KBM-7 (cell line): Measurements from ENCODE around the gene RAB17.

Experiments used
- DNase-seq: peaks from one replicate; pipeline ENCODE4 v3.0.0-alpha.2; 2015
- in situ Hi-C: fragments of 300-500 bp; cut with MboI; formaldehyde crosslinking; loops from 2 replicates; pipeline ENCODE4 v1.14.3; 2020; ENCODE audit warnings: low sequenced_read_pairs, low pct_unique_long_range_greater_than_20kb, mixed read lengths

RAB17 gene

DNA sequence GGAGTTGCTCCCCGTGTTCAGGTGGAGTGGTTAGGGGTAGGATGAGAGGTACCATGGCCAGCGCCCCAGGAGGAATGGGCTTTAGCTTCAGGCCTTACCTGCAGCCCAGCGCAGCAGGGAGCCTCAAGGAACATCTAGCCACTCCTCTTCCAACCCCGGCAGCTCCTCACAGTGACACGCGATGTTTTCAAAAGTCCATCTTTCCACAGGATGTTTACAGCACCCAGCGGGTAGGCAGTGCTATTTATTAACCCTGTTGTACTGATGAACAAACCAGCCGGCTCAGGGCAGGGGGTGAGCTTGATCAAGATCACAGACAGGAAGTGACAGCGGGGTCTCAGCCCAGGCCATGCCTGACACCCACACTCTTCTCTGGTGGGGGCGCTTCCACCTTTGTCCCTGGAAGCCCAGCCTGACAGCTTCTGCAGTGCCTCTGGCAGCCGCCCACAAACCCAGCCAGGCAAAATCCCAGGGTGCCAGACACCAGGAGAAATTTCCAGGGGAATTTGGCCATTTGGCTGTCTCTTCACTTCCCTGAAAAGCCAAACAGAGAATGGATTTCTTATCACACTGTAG, 42.6 kb downstream of the RAB17 start:
- DNase-seq = no peak
- in situ Hi-C loops = no loop called here

DNA sequence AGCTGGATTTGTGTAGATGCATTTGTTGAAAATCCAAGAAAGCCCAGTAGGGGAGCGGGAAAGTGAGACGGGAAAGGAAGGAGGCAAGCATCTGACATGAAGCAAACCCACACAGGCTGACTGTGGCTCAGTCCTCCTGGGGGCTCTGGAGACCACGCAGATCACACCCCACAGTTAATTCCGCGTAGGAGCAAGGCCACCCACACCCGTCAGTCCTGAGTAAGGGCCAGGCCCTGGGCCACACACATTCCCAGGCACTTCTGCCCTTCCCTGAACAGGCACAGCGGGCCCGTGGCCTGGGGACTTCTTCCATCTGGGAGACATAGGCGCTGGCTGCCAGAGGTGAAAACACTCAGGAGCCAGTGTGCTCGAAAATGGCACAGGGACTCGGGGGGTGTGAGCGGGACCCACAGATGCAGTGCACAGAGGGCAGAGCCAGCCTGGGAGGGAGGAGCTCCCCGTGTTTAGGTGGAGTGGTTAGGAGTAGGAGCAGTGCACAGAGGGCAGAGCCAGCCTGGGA, 43.6 kb downstream of the RAB17 start:
- no peak for DNase-seq
- in situ Hi-C loops = no loop called here

- in situ Hi-C loops = no loop called here
Observed at GRCh38 chr2:237546040-237546875, 44.3 kb downstream of the RAB17 start.

DNA sequence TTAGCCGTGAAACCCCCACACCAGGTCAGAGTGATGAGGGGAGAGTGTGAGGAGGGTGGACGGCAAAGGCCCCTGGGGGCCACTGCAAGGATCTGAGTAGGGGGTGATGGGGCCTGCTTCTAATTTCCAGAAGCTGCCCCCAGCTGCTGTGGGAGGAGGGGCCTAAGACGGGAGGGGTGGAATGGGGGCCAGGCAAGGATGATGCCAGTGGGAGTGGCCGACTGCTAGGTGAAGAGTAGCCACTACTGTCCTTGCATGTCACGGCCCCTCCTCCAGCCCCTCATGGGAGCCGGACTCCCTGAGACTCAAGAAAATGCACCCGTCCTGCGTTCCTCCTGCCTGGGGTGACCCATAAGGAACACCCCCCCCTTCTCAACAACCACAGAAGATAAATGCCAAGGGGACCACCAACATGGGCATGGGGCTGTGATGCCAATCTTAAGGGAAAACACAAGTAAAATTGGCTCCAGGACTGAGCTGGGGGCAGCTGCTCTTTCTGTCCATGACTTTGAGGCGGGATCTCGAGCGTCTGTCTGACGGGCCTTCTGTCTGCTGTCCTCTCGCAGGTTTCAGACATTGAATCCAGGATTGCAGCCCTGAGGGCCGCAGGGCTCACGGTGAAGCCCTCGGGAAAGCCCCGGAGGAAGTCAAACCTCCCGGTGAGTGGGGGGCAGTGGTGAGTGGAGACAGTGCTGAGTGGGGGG, 48.4 kb downstream of the RAB17 start:
- no peak for DNase-seq
- in situ Hi-C loops = no loop called here

More at GRCh38 chr2:237546040-237546875, 44.3 kb downstream of the RAB17 start:
- no peak for DNase-seq

- in situ Hi-C loops = no loop called here
- DNase-seq = no peak
Observed at GRCh38 chr2:237541243-237541642, 49.3 kb downstream of the RAB17 start.

DNA sequence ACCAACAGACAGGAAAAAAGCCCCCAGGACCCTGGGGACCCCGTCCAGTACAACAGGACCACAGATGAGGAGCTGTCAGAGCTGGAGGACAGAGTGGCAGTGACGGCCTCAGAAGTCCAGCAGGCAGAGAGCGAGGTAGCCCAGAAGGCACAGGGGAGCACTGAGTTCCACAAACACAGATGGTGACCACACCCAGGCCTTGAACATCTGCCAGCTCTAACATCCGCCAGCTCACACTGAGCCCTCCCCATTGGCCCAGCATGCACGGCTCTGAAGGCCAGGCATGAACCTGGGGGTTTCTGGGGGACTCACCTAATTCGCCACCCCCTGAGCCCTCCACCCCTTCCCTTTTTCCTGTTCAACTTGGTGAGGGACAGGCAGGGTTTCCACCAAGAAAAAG, 49.7 kb downstream of the RAB17 start:
- DNase-seq = no peak

DNA sequence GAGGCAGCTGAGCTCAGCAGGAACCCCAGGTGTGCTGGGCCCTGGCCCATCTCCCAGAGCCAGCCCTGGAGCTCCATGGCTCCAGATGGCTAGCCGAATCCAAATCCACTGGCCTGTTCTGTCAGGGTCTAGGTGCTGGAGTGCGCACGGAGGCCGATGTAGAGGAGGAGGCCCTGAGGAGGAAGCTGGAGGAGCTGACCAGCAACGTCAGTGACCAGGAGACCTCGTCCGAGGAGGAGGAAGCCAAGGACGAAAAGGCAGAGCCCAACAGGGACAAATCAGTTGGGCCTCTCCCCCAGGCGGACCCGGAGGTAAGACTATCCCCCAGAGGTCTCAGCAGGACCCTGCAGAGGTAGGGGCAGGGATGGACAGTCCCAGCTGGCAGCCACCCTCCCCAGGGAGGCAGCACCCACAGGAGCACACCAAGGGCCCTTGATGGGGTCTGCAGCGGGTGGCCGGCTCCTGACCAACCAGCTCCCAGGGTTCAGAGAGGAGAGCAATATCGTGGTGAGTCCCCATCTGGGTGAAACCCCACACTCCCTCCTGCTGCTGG, 50.2 kb downstream of the RAB17 start:
- DNase-seq = no peak
- in situ Hi-C loops = no loop called here

More for the DNA sequence above, 49.7 kb downstream of the RAB17 start:
- in situ Hi-C loops = no loop called here

DNA sequence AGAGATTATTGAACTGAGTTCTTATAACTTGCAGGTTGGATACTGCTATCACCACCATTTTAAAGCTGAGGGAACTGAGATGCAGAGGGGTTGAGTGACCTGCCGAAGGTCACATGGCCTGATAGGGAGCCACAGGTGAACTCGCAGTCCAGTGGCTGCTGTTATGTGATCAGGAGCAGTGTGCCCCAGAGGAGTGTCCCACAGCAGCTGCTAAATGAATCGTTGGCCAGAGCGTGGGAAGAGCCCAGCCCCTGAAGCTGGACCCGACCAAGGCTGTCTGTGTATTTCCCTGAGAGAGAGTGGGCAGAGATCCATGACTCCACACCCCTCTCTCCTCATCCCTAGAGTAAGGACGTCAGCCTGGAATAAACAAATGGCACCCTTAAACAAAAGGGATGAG, 50.9 kb downstream of the RAB17 start:
- DNase-seq = no peak
- in situ Hi-C loops = no loop called here

DNA sequence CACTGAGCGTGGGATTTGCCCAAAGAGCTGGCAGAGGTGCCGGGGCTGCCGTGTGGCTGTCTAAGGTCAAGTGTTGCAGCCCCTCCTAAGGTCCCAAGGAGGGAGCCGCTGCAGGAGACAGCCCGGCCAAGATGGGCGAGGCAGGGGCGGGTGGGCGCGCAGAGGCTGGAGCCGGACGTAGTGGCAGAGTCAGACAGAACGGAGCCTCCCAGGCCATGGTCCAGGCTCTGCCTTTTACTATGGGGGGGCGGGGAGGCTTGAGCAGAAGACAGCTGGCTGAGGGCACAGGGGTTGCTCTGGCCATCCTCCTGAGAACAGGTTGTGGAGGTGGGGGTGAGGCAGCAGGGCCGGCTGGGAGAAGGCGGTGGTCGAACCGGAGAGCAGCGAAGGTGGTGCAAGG, 51.6 kb downstream of the RAB17 start:
- in situ Hi-C loops = no loop called here
- DNase-seq = no peak

DNA sequence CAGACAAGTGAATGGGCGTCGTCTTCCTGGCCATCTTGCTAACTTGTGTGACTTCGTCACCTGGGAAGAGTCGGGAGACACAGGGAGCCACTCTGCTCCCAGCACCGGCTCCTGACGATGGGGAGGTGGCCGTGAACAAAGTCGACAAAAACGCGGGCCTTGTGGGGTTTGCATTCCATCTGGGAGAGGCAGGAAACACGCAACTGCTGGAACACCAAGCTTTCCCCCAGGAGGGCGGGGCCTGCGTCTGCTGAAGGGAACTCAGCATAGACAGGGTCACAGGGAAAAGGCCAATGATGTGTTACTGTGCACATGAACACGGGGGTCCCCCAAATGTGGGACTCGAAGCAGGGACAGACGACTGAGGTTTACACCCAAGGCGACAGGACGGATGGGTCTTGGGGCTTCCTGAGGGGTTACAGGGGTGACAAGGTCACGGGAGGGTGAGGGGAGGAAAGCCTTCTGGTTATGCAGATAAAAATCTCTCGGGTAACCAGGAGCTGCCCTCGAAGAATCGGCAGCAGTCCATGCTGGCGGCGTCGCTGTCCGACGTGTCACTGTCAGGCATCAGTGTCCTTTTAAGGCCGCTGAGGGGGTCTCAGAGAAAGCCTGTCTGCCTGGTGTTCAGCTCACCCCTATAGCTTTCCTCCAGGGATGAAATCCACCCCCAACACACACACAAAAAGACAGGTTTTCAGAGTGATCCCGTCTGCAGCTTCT, 52.4 kb downstream of the RAB17 start:
- in situ Hi-C loops = no loop called here
- no peak for DNase-seq

- in situ Hi-C loops = no loop called here
Observed at GRCh38 chr2:237536617-237537016, 53.9 kb downstream of the RAB17 start.

GRCh38 chr2:237536083-237536415, 54.5 kb downstream of the RAB17 start:
- no peak for DNase-seq
- in situ Hi-C loops = no loop called here

More at GRCh38 chr2:237536617-237537016, 53.9 kb downstream of the RAB17 start:
- DNase-seq = no peak

- in situ Hi-C loops = no loop called here
Observed at GRCh38 chr2:237535385-237536082, 55.0 kb downstream of the RAB17 start.

GRCh38 chr2:237534380-237534779, 56.2 kb downstream of the RAB17 start:
- no peak for DNase-seq
- in situ Hi-C loops = no loop called here

More at GRCh38 chr2:237535385-237536082, 55.0 kb downstream of the RAB17 start:
- no peak for DNase-seq

DNA sequence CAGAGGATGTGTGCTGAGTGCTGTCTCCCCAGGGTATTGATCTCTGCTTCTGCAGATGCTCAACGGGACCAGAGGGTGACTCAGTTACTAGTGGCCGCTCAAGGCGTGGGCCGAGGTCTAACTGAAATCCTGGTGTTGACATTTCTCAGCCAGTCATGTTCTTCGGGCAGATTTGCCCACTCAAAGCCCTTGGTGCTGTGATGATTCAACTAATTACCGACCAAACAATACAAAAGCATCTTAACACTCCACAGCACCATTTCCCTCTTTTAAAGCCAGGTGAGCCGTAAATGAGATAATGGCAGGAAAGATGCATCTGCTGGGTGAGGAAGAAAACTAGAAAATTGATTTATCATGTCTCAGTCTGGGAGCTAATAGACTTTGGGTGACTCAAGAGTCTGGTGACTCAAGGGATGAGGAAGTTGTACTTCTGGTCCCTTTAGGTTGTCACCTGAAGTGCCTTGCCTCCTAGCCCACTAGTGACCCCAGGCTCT, 56.8 kb downstream of the RAB17 start:
- in situ Hi-C loops = no loop called here
- DNase-seq = peak; percentile 52

GRCh38 chr2:237532160-237532559, 58.4 kb downstream of the RAB17 start:
- in situ Hi-C loops = no loop called here
- DNase-seq = peak; percentile 95

DNA sequence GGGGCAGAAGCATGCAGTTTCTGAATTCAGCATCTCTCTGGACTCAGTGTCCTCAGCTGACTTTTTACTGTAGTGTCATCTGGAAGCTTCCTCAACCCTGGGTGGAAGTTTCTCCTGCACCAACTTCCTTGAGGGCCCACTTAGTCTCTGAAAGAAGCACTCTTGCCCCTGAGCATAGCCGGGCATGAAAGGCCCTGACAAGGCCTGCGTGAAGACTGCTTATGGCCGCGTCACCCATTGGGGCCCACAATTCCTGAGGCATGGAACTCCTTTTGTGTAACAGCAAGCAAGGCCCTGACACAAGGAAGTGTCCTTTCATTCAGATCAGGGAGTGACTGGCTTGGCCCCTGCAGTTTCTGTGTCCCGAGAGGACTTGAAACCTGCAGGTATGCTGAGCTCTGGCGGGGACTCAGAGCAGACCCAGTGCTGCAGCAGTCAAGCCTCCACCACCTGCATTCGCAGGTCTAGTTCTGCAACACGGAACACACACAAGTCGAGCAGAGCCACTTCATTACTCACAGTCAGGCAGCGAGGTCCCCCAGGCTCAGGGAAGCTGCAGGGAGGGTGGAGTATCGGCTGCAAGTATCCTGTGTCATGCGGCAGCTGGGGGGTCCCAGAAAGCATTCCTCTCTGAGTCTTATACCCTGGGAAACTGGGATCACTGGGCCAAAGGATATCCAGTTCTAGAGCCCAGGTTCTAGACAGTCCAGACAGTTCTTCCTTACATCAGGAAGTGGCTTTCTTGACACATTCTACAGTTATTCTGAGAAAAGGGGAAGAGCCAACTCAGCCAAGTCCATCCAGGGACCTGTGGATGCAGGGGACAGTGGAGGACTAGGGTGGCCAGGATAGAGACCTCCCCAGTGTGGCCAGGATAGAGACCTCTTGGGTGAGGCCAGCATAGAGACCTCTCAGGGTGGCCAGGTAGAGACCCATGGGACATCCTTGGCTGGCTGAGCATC, 59.8 kb downstream of the RAB17 start:
- in situ Hi-C loops = no loop called here
- DNase-seq = peak; percentile 32
